Activated T-helper 17 cell treated with anti-CD3 and anti-CD28 coated beads, Interleukin-2, amount 50 U/mL, for 72 hours (primary cell): ENCODE results near the gene KRTAP21-1. TPM values are rescaled to one million over a fixed set of nuclear protein-coding genes. Genes with fewer than 3 reads are reported as not detected.

Source experiments
- ATAC-seq: fragments of 150-1000 bp; cut with Tn5 transposase; replicated peaks from 2 replicates; pipeline ENCODE4 v1.10.0; 2021; ENCODE audit warnings: mild to moderate bottlenecking, moderate library complexity
- H3K27ac Mint-ChIP-seq: one replicate; pipeline ENCODE4 v1.8.0; 2022; ENCODE audit warnings: mixed read lengths
- H3K27me3 Mint-ChIP-seq: one replicate; pipeline ENCODE4 v1.8.0; 2022; ENCODE audit warnings: mixed read lengths
- H3K36me3 Mint-ChIP-seq: one replicate; pipeline ENCODE4 v1.8.0; 2022; ENCODE audit warnings: low read depth, mild to moderate bottlenecking, mixed read lengths
- H3K4me1 Mint-ChIP-seq: one replicate; pipeline ENCODE4 v1.8.0; 2022; ENCODE audit warnings: mixed read lengths
- H3K4me3 Mint-ChIP-seq: one replicate; pipeline ENCODE4 v1.8.0; 2022; ENCODE audit warnings: mild to moderate bottlenecking, mixed read lengths
- H3K9me3 Mint-ChIP-seq: one replicate; pipeline ENCODE4 v1.8.0; 2022; ENCODE audit warnings: mixed read lengths
- total RNA-seq, 2 donors: library from RNA; stranded (reverse); gene quantifications; one replicate each; pipeline ENCODE4 v1.2.3, GENCODE V29; 2022

The KRTAP21-1 gene
- total RNA-seq, 2 donors from 2014 or later: not detected

- ATAC-seq: no peak
- H3K4me1 Mint-ChIP-seq: peaks cover 10% of the 10 kb centered on the region
- no peak overlapping the region for H3K4me3 Mint-ChIP-seq
- H3K9me3 Mint-ChIP-seq: peaks cover 10% of the 10 kb centered on the region
- peaks cover 5% of the 10 kb centered on the region for H3K27me3 Mint-ChIP-seq
- no peak overlapping the region for H3K27ac Mint-ChIP-seq
- no peaks in the 10 kb centered on the region for H3K36me3 Mint-ChIP-seq
These were observed 40.3 kb downstream of the KRTAP21-1 start for GRCh38 chr21:30714946-30715345.

- Mint-ChIP-seq H3K4me3 (no peak overlapping the region), H3K4me1 (peaks cover 8% of the 10 kb centered on the region), H3K9me3 (peaks cover 10% of the 10 kb centered on the region)
These were observed 40.8 kb downstream of the KRTAP21-1 start for GRCh38 chr21:30714456-30714855.

GRCh38 chr21:30713766-30714165 lies 41.5 kb downstream of the KRTAP21-1 start:
- Mint-ChIP-seq H3K27ac (no peak overlapping the region), H3K27me3 (peaks cover 5% of the 10 kb centered on the region), H3K36me3 (no peaks in the 10 kb centered on the region), H3K9me3 (peaks cover 10% of the 10 kb centered on the region), H3K4me1 (peaks cover 4% of the 10 kb centered on the region), H3K4me3 (no peak overlapping the region)
- no peak for ATAC-seq

More at GRCh38 chr21:30714456-30714855, 40.8 kb downstream of the KRTAP21-1 start:
- ATAC-seq: no peak
- Mint-ChIP-seq H3K36me3 (no peaks in the 10 kb centered on the region), H3K27ac (no peak overlapping the region), H3K27me3 (peaks cover 5% of the 10 kb centered on the region)

- ATAC-seq: peak; percentile 91
- peaks cover 5% of the 10 kb centered on the region for H3K9me3 Mint-ChIP-seq
- no peaks in the 10 kb centered on the region for H3K36me3 Mint-ChIP-seq
- peak overlapping the region; percentile 78 for H3K27ac Mint-ChIP-seq
- no peaks in the 10 kb centered on the region for H3K4me1 Mint-ChIP-seq
- peak overlapping the region; percentile 5 for H3K4me3 Mint-ChIP-seq
- no peaks in the 10 kb centered on the region for H3K27me3 Mint-ChIP-seq
These were observed 44.7 kb downstream of the KRTAP21-1 start for GRCh38 chr21:30710499-30710898.

- Mint-ChIP-seq H3K4me1 (no peaks in the 10 kb centered on the region), H3K9me3 (peaks cover 5% of the 10 kb centered on the region), H3K4me3 (no peak overlapping the region), H3K27me3 (no peaks in the 10 kb centered on the region), H3K36me3 (no peaks in the 10 kb centered on the region), H3K27ac (no peak overlapping the region)
- peak; percentile 63 for ATAC-seq
These were observed 47.8 kb downstream of the KRTAP21-1 start for GRCh38 chr21:30707409-30707808.

Other genes with a start within 250 kb of the KRTAP21-1 start
- gene KRTAP19-6, start 213.6 kb downstream of the KRTAP21-1 start, total RNA-seq: not detected
- gene KRTAP19-7, start 194.1 kb downstream of the KRTAP21-1 start, total RNA-seq: not detected
- gene KRTAP22-2, start 165.0 kb downstream of the KRTAP21-1 start, total RNA-seq: not detected
- gene KRTAP6-3, start 163.0 kb downstream of the KRTAP21-1 start, total RNA-seq: not detected
- gene KRTAP6-2, start 156.5 kb downstream of the KRTAP21-1 start, total RNA-seq: not detected
- not detected for gene KRTAP22-1, start 154.3 kb downstream of the KRTAP21-1 start, total RNA-seq
- not detected for gene KRTAP6-1, start 141.5 kb downstream of the KRTAP21-1 start, total RNA-seq
- not detected for gene KRTAP20-1, start 139.0 kb downstream of the KRTAP21-1 start, total RNA-seq
- not detected for gene KRTAP20-4, start 134.8 kb downstream of the KRTAP21-1 start, total RNA-seq
- gene KRTAP20-2, start 120.2 kb downstream of the KRTAP21-1 start, total RNA-seq: not detected
- not detected for gene KRTAP20-3, start 112.6 kb downstream of the KRTAP21-1 start, total RNA-seq
- gene KRTAP21-3, start 36.7 kb downstream of the KRTAP21-1 start, total RNA-seq: not detected
- not detected for gene KRTAP21-2, start 8.2 kb downstream of the KRTAP21-1 start, total RNA-seq
- gene KRTAP8-1, start 57.8 kb upstream of the KRTAP21-1 start, total RNA-seq: not detected
- not detected for gene KRTAP7-1, start 74.3 kb upstream of the KRTAP21-1 start, total RNA-seq
- gene KRTAP11-1, start 126.2 kb upstream of the KRTAP21-1 start, total RNA-seq: not detected